HEK293 (cell line): ENCODE data around the gene SEMA4C.

ENCODE experiments used
- CTCF ChIA-PET: fragments of 350-600 bp; formaldehyde crosslinking; extraction: SDS; loops from one replicate; lab custom pipeline; 2021; ENCODE audit warnings: antibody characterized with exemption; lab: Yijun Ruan, JAX
- POLR2A ChIA-PET: fragments of 300-600 bp; formaldehyde crosslinking; extraction: SDS; loops from one replicate; lab custom pipeline; 2020; ENCODE audit warnings: antibody characterized with exemption, inconsistent platforms; lab: Yijun Ruan, JAX
- H3K27ac ChIP-seq: fragments of 200-500 bp; sonication (Bioruptor generic); 2 replicates; pipeline ENCODE4 v1.5.1; 2014; ENCODE audit warnings: low read depth, low read length, control low read depth, inconsistent platforms; ENCODE audit errors: extremely low read depth
- H3K36me3 ChIP-seq, 2 experiments: fragments of 200-500 bp in 1 of 2; sonication (Bioruptor generic) in 1 of 2; 1 replicate in 1 of 2; 2 replicates in 1 of 2; pipeline ENCODE4 v1.5.1; 2014 to 2017; ENCODE audit warnings: inconsistent platforms in 2 of 2, low read length in 2 of 2; ENCODE audit not compliant: control insufficient read depth in 2 of 2, insufficient read depth in 1 of 2
- H3K4me1 ChIP-seq: fragments of 200-500 bp; sonication (Bioruptor generic); 2 replicates; pipeline ENCODE4 v1.5.1; 2014; ENCODE audit warnings: mild to moderate bottlenecking, low read length, inconsistent platforms; ENCODE audit not compliant: control insufficient read depth, insufficient read depth
- H3K4me3 ChIP-seq: 2 replicates; pipeline ENCODE4 v1.5.1; 2011; ENCODE audit warnings: low read depth, mild to moderate bottlenecking, control low read depth, low read length, moderate library complexity
- H3K9me3 ChIP-seq: fragments of 200-500 bp; sonication (Bioruptor generic); 2 replicates; pipeline ENCODE4 v1.5.1; 2014; ENCODE audit warnings: low read depth, low read length, inconsistent platforms; ENCODE audit not compliant: control insufficient read depth, insufficient read depth
- GLIS1 ChIP-seq: fragments of 450-650 bp; formaldehyde crosslinking; IDR thresholded peaks from 2 replicates; pipeline ENCODE4 v1.5.1; 2016; ENCODE audit warnings: missing biosample characterization, missing genetic modification characterization
- GLIS2 ChIP-seq: fragments of 450-650 bp; formaldehyde crosslinking; IDR thresholded peaks from 2 replicates; pipeline ENCODE4 v1.5.1; 2016; ENCODE audit warnings: missing biosample characterization, missing genetic modification characterization
- IKZF3 ChIP-seq: fragments of 450-650 bp; IDR thresholded peaks from 2 replicates; pipeline ENCODE4 v1.5.0; 2018; ENCODE audit warnings: missing biosample characterization, mild to moderate bottlenecking, missing genetic modification characterization, moderate library complexity
- MYNN ChIP-seq: fragments of 450-650 bp; formaldehyde crosslinking; IDR thresholded peaks from 2 replicates; pipeline ENCODE4 v1.5.1; 2016; ENCODE audit warnings: missing biosample characterization, missing genetic modification characterization, borderline replicate concordance
- PRDM1 ChIP-seq: fragments of 450-650 bp; formaldehyde crosslinking; IDR thresholded peaks from 2 replicates; pipeline ENCODE4; 2016; ENCODE audit warnings: missing biosample characterization, missing genetic modification characterization
- REST ChIP-seq: fragments of 450-650 bp; formaldehyde crosslinking; IDR thresholded peaks from 2 replicates; pipeline ENCODE4 v1.5.1; 2016; ENCODE audit warnings: missing biosample characterization, missing genetic modification characterization
- SP3 ChIP-seq: fragments of 450-650 bp; formaldehyde crosslinking; IDR thresholded peaks from 2 replicates; pipeline ENCODE4 v1.5.1; 2016; ENCODE audit warnings: missing biosample characterization, missing genetic modification characterization
- ZBTB10 ChIP-seq: fragments of 450-650 bp; formaldehyde crosslinking; IDR thresholded peaks from 2 replicates; pipeline ENCODE4 v1.5.1; 2016; ENCODE audit warnings: missing biosample characterization, missing genetic modification characterization
- ZFHX2 ChIP-seq: fragments of 450-650 bp; formaldehyde crosslinking; conservative IDR thresholded peaks from 2 replicates; pipeline ENCODE4 v1.5.1; 2016; ENCODE audit warnings: missing biosample characterization, missing genetic modification characterization
- ZFP69B ChIP-seq: fragments of 450-650 bp; formaldehyde crosslinking; IDR thresholded peaks from 2 replicates; pipeline ENCODE4 v1.5.1; 2016; ENCODE audit warnings: missing biosample characterization, missing genetic modification characterization
- ZNF214 ChIP-seq: fragments of 450-650 bp; formaldehyde crosslinking; IDR thresholded peaks from 2 replicates; pipeline ENCODE4 v1.5.1; 2017; ENCODE audit warnings: missing biosample characterization, mild to moderate bottlenecking, missing genetic modification characterization, borderline replicate concordance
- ZNF248 ChIP-seq: fragments of 450-650 bp; formaldehyde crosslinking; IDR thresholded peaks from 2 replicates; pipeline ENCODE4 v1.5.1; 2017; ENCODE audit warnings: missing biosample characterization, missing genetic modification characterization
- ZNF274 ChIP-seq, 2 experiments: fragments of 200-500 bp in 1 of 2; fragments of 450-650 bp in 1 of 2; sonication (Bioruptor generic) in 1 of 2; formaldehyde crosslinking in 1 of 2; IDR thresholded peaks; 2 replicates each; pipeline versions ENCODE4 v1.5.1 to v1.6.1; 2014 to 2016; ENCODE audit warnings: borderline replicate concordance in 1 of 2, inconsistent platforms in 1 of 2, low read length in 1 of 2, missing biosample characterization in 1 of 2, missing genetic modification characterization in 1 of 2
- ZNF394 ChIP-seq: fragments of 450-650 bp; formaldehyde crosslinking; IDR thresholded peaks from 2 replicates; pipeline ENCODE4 v1.5.1; 2016; ENCODE audit warnings: missing biosample characterization, missing genetic modification characterization, mild to moderate bottlenecking, moderate library complexity, borderline replicate concordance
- ZNF610 ChIP-seq: fragments of 450-650 bp; formaldehyde crosslinking; IDR thresholded peaks from 2 replicates; pipeline ENCODE4 v1.5.1; 2016; ENCODE audit warnings: missing biosample characterization, missing genetic modification characterization, borderline replicate concordance
- ZNF624 ChIP-seq: fragments of 450-650 bp; formaldehyde crosslinking; IDR thresholded peaks from 2 replicates; pipeline ENCODE4 v1.5.1; 2017; ENCODE audit warnings: missing biosample characterization, missing genetic modification characterization
- ZNF785 ChIP-seq: fragments of 450-650 bp; formaldehyde crosslinking; IDR thresholded peaks from 2 replicates; pipeline ENCODE4 v1.5.1; 2016; ENCODE audit warnings: missing biosample characterization, missing genetic modification characterization
- TF ChIP-seq, protein P1 (sequence below): fragments of 450-650 bp; formaldehyde crosslinking; IDR thresholded peaks from 2 replicates; pipeline ENCODE4 v1.5.1; 2016; ENCODE audit warnings: missing biosample characterization, missing genetic modification characterization
- TF ChIP-seq, protein P2 (sequence below): fragments of 450-650 bp; formaldehyde crosslinking; IDR thresholded peaks from 2 replicates; pipeline ENCODE4 v1.5.1; 2017; ENCODE audit warnings: missing biosample characterization, missing genetic modification characterization
- TF ChIP-seq, protein P3 (sequence below): fragments of 450-650 bp; formaldehyde crosslinking; IDR thresholded peaks from 2 replicates; pipeline ENCODE4 v1.5.1; 2016; ENCODE audit warnings: missing biosample characterization, missing genetic modification characterization

SEMA4C gene

DNA sequence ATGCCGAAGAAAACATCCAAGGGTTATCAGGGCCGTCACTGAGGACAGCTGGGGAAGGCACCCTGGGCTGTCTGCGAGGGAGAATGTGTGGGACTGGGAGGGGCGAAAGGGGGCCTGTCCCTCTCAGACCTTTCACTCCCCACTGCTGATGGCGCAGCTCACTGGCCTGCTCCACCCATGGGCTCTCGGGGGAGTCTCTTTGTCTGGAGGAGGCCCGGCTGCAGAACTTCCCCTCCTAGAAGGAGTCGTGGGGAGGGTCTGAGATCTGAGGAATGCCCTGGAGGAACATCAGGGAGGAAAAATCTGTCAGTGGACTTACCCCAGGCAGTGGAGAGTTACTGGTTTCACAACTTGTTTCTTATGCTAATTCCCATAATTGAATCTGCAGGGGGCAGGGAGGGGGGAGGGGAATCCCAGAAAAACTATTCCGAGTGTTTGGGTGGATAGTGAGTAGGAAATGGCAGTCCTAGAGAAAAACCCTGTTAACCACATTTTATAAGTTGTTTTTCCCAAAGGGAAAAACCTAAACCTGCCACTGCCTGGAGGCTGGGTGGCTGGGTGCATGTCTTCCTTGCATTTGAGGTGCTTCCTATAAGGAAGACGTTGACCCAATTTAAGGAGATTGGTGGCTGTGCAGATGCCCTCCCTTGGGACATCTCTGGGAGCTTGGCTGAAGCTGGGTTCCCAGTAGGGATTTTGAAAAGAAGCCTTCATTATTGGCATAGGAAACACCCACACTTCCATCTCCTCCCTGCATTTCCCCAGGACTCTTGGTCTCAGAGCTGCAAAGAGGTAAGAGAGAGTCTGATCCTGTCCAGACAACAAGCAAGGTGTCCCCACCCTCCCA is 11.7 kb upstream of the SEMA4C start:
- H3K4me3 ChIP-seq: no peak overlapping the region
- H3K9me3 ChIP-seq: no peaks in the 10 kb centered on the region
- TF ChIP-seq MYNN (tag by site-specific recombination): no peak
- no peak for TF ChIP-seq ZNF785 (tag by site-specific recombination)
- TF ChIP-seq, protein P1, sequence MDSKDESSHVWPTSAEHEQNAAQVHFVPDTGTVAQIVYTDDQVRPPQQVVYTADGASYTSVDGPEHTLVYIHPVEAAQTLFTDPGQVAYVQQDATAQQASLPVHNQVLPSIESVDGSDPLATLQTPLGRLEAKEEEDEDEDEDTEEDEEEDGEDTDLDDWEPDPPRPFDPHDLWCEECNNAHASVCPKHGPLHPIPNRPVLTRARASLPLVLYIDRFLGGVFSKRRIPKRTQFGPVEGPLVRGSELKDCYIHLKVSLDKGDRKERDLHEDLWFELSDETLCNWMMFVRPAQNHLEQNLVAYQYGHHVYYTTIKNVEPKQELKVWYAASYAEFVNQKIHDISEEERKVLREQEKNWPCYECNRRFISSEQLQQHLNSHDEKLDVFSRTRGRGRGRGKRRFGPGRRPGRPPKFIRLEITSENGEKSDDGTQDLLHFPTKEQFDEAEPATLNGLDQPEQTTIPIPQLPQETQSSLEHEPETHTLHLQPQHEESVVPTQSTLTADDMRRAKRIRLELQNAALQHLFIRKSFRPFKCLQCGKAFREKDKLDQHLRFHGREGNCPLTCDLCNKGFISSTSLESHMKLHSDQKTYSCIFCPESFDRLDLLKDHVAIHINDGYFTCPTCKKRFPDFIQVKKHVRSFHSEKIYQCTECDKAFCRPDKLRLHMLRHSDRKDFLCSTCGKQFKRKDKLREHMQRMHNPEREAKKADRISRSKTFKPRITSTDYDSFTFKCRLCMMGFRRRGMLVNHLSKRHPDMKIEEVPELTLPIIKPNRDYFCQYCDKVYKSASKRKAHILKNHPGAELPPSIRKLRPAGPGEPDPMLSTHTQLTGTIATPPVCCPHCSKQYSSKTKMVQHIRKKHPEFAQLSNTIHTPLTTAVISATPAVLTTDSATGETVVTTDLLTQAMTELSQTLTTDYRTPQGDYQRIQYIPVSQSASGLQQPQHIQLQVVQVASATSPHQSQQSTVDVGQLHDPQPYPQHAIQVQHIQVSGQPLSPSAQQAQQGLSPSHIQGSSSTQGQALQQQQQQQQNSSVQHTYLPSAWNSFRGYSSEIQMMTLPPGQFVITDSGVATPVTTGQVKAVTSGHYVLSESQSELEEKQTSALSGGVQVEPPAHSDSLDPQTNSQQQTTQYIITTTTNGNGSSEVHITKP (tag by site-specific recombination): peak; percentile 76
- TF ChIP-seq SP3 (tag by site-specific recombination): no peak
- TF ChIP-seq ZNF274 (IDR thresholded peaks at IDR 0.05; ENCODE audit: low read length): no peak
- TF ChIP-seq ZNF274 (tag by site-specific recombination; IDR thresholded peaks at IDR 0.05; ENCODE audit: borderline replicate concordance): no peak
- peak; percentile 11; the same call in 1 of the 2 replicates for TF ChIP-seq PRDM1 (tag by site-specific recombination)
- no peak for TF ChIP-seq IKZF3
- no peak for TF ChIP-seq ZNF624 (tag by site-specific recombination)
- TF ChIP-seq ZFHX2: no peak
- TF ChIP-seq ZNF394 (tag by site-specific recombination): no peak
- no peak for TF ChIP-seq ZNF214
- TF ChIP-seq ZNF248: no peak
- TF ChIP-seq GLIS1 (tag by site-specific recombination): peak; percentile 45; the same call in 1 of the 2 replicates
- POLR2A ChIA-PET: interaction anchor here (1.0 kb wide), 1 partner anchor 13 kb away, joined by 4 read pairs; no protein-coding TSS in a partner anchor
- H3K27ac ChIP-seq: no peak overlapping the region
- no peaks in the 10 kb centered on the region for H3K36me3 ChIP-seq
- CTCF ChIA-PET: interaction anchor here (1.0 kb wide), 1 partner anchor 8 kb away, joined by 3 read pairs; no protein-coding TSS in a partner anchor
- 0 out of 2 replicates have a peak, but pooled peaks cover 3% of the 10 kb centered on the region for H3K4me1 ChIP-seq

GRCh38 chr2:96880891-96881273 is 11.0 kb upstream of the SEMA4C start:
- ChIA-PET CTCF (interaction anchor here (1.0 kb wide), 1 partner anchor 9 kb away, joined by 3 read pairs; no protein-coding TSS in a partner anchor), POLR2A (interaction anchor here (1.0 kb wide), 1 partner anchor 12 kb away, joined by 4 read pairs; no protein-coding TSS in a partner anchor)
- Histone ChIP-seq H3K27ac (no peak overlapping the region), H3K9me3 (no peaks in the 10 kb centered on the region), H3K4me1 (0 out of 2 replicates have a peak, but pooled peaks cover 3% of the 10 kb centered on the region), H3K4me3 (no peak overlapping the region), H3K36me3 (no peaks in the 10 kb centered on the region)
- TF ChIP-seq ZNF610: no peak
- TF ChIP-seq, protein P2, sequence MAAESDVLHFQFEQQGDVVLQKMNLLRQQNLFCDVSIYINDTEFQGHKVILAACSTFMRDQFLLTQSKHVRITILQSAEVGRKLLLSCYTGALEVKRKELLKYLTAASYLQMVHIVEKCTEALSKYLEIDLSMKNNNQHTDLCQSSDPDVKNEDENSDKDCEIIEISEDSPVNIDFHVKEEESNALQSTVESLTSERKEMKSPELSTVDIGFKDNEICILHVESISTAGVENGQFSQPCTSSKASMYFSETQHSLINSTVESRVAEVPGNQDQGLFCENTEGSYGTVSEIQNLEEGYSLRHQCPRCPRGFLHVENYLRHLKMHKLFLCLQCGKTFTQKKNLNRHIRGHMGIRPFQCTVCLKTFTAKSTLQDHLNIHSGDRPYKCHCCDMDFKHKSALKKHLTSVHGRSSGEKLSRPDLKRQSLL (tag by site-specific recombination): no peak
- TF ChIP-seq ZFP69B (tag by site-specific recombination): no peak
- TF ChIP-seq ZBTB10 (tag by site-specific recombination): no peak
- no peak for TF ChIP-seq PRDM1 (tag by site-specific recombination)
- no peak for TF ChIP-seq GLIS2 (tag by site-specific recombination)
- TF ChIP-seq, protein P3, sequence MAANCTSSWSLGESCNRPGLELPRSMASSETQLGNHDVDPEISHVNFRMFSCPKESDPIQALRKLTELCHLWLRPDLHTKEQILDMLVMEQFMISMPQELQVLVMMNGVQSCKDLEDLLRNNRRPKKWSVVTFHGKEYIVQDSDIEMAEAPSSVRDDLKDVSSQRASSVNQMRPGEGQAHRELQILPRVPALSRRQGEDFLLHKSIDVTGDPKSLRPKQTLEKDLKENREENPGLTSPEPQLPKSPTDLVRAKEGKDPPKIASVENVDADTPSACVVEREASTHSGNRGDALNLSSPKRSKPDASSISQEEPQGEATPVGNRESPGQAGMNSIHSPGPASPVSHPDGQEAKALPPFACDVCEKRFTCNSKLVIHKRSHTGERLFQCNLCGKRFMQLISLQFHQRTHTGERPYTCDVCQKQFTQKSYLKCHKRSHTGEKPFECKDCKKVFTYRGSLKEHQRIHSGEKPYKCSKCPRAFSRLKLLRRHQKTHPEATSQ (tag by site-specific recombination): no peak
- no peak for TF ChIP-seq REST
